Neural cell (in vitro differentiated cells): ENCODE data around the gene MAPRE3. TPM values are rescaled to one million over a fixed set of nuclear protein-coding genes. Genes with fewer than 3 reads are reported as not detected.

ENCODE experiments used
- H2AFZ ChIP-seq: fragments of 200-600, 300-800 bp; sonication (generic), shearing (Covaris generic); 2 replicates; pipeline ENCODE4 v1.6.0; 2014; ENCODE audit warnings: low read depth, mild to moderate bottlenecking, antibody characterized with exemption, low read length, moderate library complexity
- H3F3A ChIP-seq: fragments of 200-600 bp; shearing (Covaris generic); 2 replicates; pipeline ENCODE4 v1.6.1; 2016; ENCODE audit warnings: mild to moderate bottlenecking, moderate library complexity, mixed read lengths, antibody characterized with exemption, low read length; ENCODE audit not compliant: insufficient read depth, poor library complexity, severe bottlenecking
- H3K27ac ChIP-seq: fragments of 200-600, 300-800 bp; sonication (generic), shearing (Covaris generic); 2 replicates; pipeline ENCODE4 v1.5.1; 2014; ENCODE audit warnings: mild to moderate bottlenecking, low read length, moderate library complexity
- H3K27me3 ChIP-seq: fragments of 300-800, 200-600 bp; sonication (generic), shearing (Covaris generic); 2 replicates; pipeline ENCODE4 v1.6.0; 2014; ENCODE audit warnings: mild to moderate bottlenecking, low read depth, low read length, moderate library complexity; ENCODE audit not compliant: insufficient read depth
- H3K36me3 ChIP-seq: fragments of 300-800, 200-600 bp; sonication (generic), shearing (Covaris generic); 2 replicates; pipeline ENCODE4 v1.5.1; 2014; ENCODE audit warnings: mild to moderate bottlenecking, antibody characterized with exemption, low read length, moderate library complexity; ENCODE audit not compliant: insufficient read depth
- H3K4me2 ChIP-seq: fragments of 300-800, 200-600 bp; sonication (generic), shearing (Covaris generic); 2 replicates; pipeline ENCODE4 v1.6.0; 2014; ENCODE audit warnings: mild to moderate bottlenecking, low read length
- H3K4me3 ChIP-seq: fragments of 300-800, 200-600 bp; sonication (generic), shearing (Covaris generic); 2 replicates; pipeline ENCODE4 v1.5.1; 2014; ENCODE audit warnings: mild to moderate bottlenecking, low read length, moderate library complexity
- H3K79me2 ChIP-seq: fragments of 200-600 bp; shearing (Covaris generic); replicated peaks from 2 replicates; pipeline ENCODE4 v1.6.0; 2014; ENCODE audit warnings: mild to moderate bottlenecking, low read length, moderate library complexity; ENCODE audit not compliant: insufficient read depth
- H3K9ac ChIP-seq: fragments of 300-800, 200-600 bp; sonication (generic), shearing (Covaris generic); 2 replicates; pipeline ENCODE4 v1.6.1; 2016; ENCODE audit warnings: mild to moderate bottlenecking, low read length, mixed read lengths
- H3K9me2 ChIP-seq: fragments of 200-600 bp; shearing (Covaris generic); 2 replicates; pipeline ENCODE4 v1.6.1; 2016; ENCODE audit warnings: mild to moderate bottlenecking, low read length, mixed read lengths; ENCODE audit not compliant: insufficient read depth
- H3K9me3 ChIP-seq: fragments of 200-600, 300-800 bp; sonication (generic), shearing (Covaris generic); 2 replicates; pipeline ENCODE4 v1.6.1; 2016; ENCODE audit warnings: mild to moderate bottlenecking, mixed run types, low read length, moderate library complexity, mixed read lengths
- H4K20me1 ChIP-seq: fragments of 200-600 bp; shearing (Covaris generic); 2 replicates; pipeline ENCODE4 v1.6.1; 2016; ENCODE audit warnings: mild to moderate bottlenecking, mixed run types; ENCODE audit not compliant: insufficient read depth
- CTCF ChIP-seq: fragments of 450-650 bp; IDR thresholded peaks from 2 replicates; pipeline ENCODE4 v1.5.1; 2014; ENCODE audit warnings: antibody characterized with exemption, mild to moderate bottlenecking, moderate library complexity; ENCODE audit not compliant: poor library complexity, severe bottlenecking
- EP300 ChIP-seq: fragments of 450-650 bp; conservative IDR thresholded peaks from 2 replicates; pipeline ENCODE4 v1.6.1; 2014; ENCODE audit warnings: antibody characterized with exemption, mild to moderate bottlenecking, moderate library complexity; ENCODE audit not compliant: poor library complexity, severe bottlenecking
- EZH2 ChIP-seq: fragments of 200-600, 300-800 bp; shearing (Covaris generic), sonication (generic); IDR thresholded peaks from 2 replicates; pipeline ENCODE4 v1.6.1; 2014; ENCODE audit warnings: antibody characterized with exemption, low read length, borderline replicate concordance, mild to moderate bottlenecking; ENCODE audit not compliant: insufficient read depth, poor library complexity, severe bottlenecking
- MXI1 ChIP-seq: fragments of 450-650 bp; conservative IDR thresholded peaks from 2 replicates; pipeline ENCODE4 v1.6.1; 2014; ENCODE audit warnings: antibody characterized with exemption, mild to moderate bottlenecking; ENCODE audit not compliant: poor library complexity, severe bottlenecking
- POLR2AphosphoS5 ChIP-seq: IDR thresholded peaks from 2 replicates; pipeline ENCODE4 v1.6.1; 2012
- RAD21 ChIP-seq: fragments of 450-650 bp; conservative IDR thresholded peaks from 2 replicates; pipeline ENCODE4 v1.6.1; 2014; ENCODE audit warnings: antibody characterized with exemption, mild to moderate bottlenecking, moderate library complexity
- REST ChIP-seq: IDR thresholded peaks from 2 replicates; pipeline ENCODE4 v1.6.1; 2012; ENCODE audit warnings: borderline replicate concordance
- SMC3 ChIP-seq: fragments of 450-650 bp; conservative IDR thresholded peaks from 2 replicates; pipeline ENCODE4 v1.6.1; 2014; ENCODE audit warnings: antibody characterized with exemption, mild to moderate bottlenecking, moderate library complexity; ENCODE audit not compliant: poor library complexity
- TAF1 ChIP-seq: IDR thresholded peaks from 2 replicates; pipeline ENCODE4 v1.6.1; 2012; ENCODE audit warnings: low read depth
- polyA plus RNA-seq: library from polyadenylated mRNA; depleted of rRNA; stranded (reverse); fragments of >200 nt; gene quantifications from 2 replicates; pipeline ENCODE4 v1.2.3, GENCODE V29; 2014

MAPRE3 gene
- polyA plus RNA-seq, 1 donor from 2014 or later = 69.2 TPM

- Histone ChIP-seq H3F3A (no peaks in the 10 kb centered on the region), H3K36me3 (no peaks in the 10 kb centered on the region), H3K9me2 (no peaks in the 10 kb centered on the region), H3K4me3 (no peak overlapping the region), H3K9me3 (no peaks in the 10 kb centered on the region), H3K9ac (no peak overlapping the region), H3K4me2 (no peak overlapping the region), H4K20me1 (no peaks in the 10 kb centered on the region), H3K27me3 (no peaks in the 10 kb centered on the region), H3K79me2 (peaks cover 3% of the 10 kb centered on the region), H2AFZ (no peak overlapping the region), H3K27ac (no peak overlapping the region)
- TF ChIP-seq POLR2AphosphoS5 = no peak
- no peak for TF ChIP-seq EP300
- no peak for TF ChIP-seq CTCF
- TF ChIP-seq RAD21 = no peak
- no peak for TF ChIP-seq MXI1
- no peak for TF ChIP-seq REST
- no peak for TF ChIP-seq EZH2
- TF ChIP-seq TAF1 = no peak
- no peak for TF ChIP-seq SMC3
Measured at GRCh38 chr2:26998323-26998722, 27.9 kb downstream of the MAPRE3 start.

GRCh38 chr2:27000228-27000627 lies 29.8 kb downstream of the MAPRE3 start:
- Histone ChIP-seq H2AFZ (no peak overlapping the region), H3K4me3 (no peak overlapping the region), H3K9ac (no peak overlapping the region), H3K36me3 (no peaks in the 10 kb centered on the region), H3F3A (no peaks in the 10 kb centered on the region), H3K9me3 (no peaks in the 10 kb centered on the region), H4K20me1 (no peaks in the 10 kb centered on the region), H3K27ac (no peak overlapping the region), H3K79me2 (peaks cover 3% of the 10 kb centered on the region), H3K27me3 (no peaks in the 10 kb centered on the region), H3K4me2 (no peak overlapping the region), H3K9me2 (no peaks in the 10 kb centered on the region)
- no peak for TF ChIP-seq SMC3
- TF ChIP-seq TAF1 = no peak
- TF ChIP-seq MXI1 = no peak
- TF ChIP-seq EP300 = no peak
- TF ChIP-seq CTCF = no peak
- TF ChIP-seq RAD21 = no peak
- no peak for TF ChIP-seq POLR2AphosphoS5
- TF ChIP-seq EZH2 = no peak
- no peak for TF ChIP-seq REST
